Nephron (organoid): ENCODE results near the gene GFOD2.

Experiments used
- H3K27ac Mint-ChIP-seq, 3 experiments: 2 replicates each; pipeline ENCODE4 v1.8.0; 2020; ENCODE audit warnings: mixed read lengths in 3 of 3, mild to moderate bottlenecking in 2 of 3, moderate library complexity in 1 of 3
- H3K27me3 Mint-ChIP-seq: 2 replicates; pipeline ENCODE4 v1.8.0; 2021; ENCODE audit warnings: low read depth, mild to moderate bottlenecking, moderate library complexity, mixed read lengths
- H3K36me3 Mint-ChIP-seq: 2 replicates; pipeline ENCODE4 v1.8.0; 2020; ENCODE audit warnings: low read depth, mixed read lengths
- H3K4me1 Mint-ChIP-seq: 2 replicates; pipeline ENCODE4 v1.8.0; 2020; ENCODE audit warnings: mixed read lengths
- H3K4me3 Mint-ChIP-seq, 3 experiments: 2 replicates each; pipeline ENCODE4 v1.8.0; 2020; ENCODE audit warnings: mild to moderate bottlenecking in 3 of 3, mixed read lengths in 3 of 3, moderate library complexity in 2 of 3
- H3K9me3 Mint-ChIP-seq: 2 replicates; pipeline ENCODE4 v1.8.0; 2020; ENCODE audit warnings: mixed read lengths
- CTCF ChIP-seq, 3 experiments: fragments of 200-600 bp; sonication (generic); IDR thresholded peaks; one replicate each; pipeline ENCODE4 v1.5.0; 2021; ENCODE audit warnings: antibody characterized with exemption in 3 of 3; ENCODE audit not compliant: unreplicated experiment in 3 of 3

GFOD2 gene

DNA sequence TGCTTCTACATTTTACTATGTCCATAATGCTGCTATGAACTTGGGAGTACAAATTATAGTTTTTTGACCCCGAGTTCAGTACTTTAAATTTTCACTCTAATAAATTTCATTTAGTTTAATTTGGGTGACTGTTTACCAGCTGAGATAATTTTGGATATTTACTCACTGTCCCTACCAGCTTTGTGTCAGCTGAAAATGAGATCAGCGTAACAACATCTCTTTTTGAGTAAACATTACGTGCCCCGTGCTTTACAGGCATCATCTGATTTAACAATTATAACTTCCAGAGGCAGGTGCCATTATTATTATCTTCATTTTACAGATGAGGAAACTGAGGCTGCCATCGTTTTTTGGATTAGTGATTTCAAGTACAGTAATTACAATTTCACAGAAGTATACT is 15.0 kb downstream of the GFOD2 start:
- TF ChIP-seq CTCF (IDR thresholded peaks at IDR 0.05; ENCODE audit: unreplicated experiment in 3 of 3): no peak
- Mint-ChIP-seq H3K4me1 (peaks cover 10% of the 10 kb centered on the region), H3K4me3 (no peak overlapping the region), H3K27me3 (no peaks in the 10 kb centered on the region), H3K27ac (no peak overlapping the region), H3K36me3 (peaks cover 10% of the 10 kb centered on the region), H3K9me3 (no peaks in the 10 kb centered on the region)

GRCh38 chr16:67703626-67704025 is 15.5 kb downstream of the GFOD2 start:
- no peak for TF ChIP-seq CTCF (IDR thresholded peaks at IDR 0.05; ENCODE audit: unreplicated experiment in 3 of 3)
- H3K27me3 Mint-ChIP-seq: no peaks in the 10 kb centered on the region
- peaks cover 14% of the 10 kb centered on the region for H3K36me3 Mint-ChIP-seq
- no peak overlapping the region for H3K27ac Mint-ChIP-seq
- H3K4me3 Mint-ChIP-seq: no peak overlapping the region
- peaks cover 2% of the 10 kb centered on the region for H3K9me3 Mint-ChIP-seq
- peaks cover 10% of the 10 kb centered on the region for H3K4me1 Mint-ChIP-seq

DNA sequence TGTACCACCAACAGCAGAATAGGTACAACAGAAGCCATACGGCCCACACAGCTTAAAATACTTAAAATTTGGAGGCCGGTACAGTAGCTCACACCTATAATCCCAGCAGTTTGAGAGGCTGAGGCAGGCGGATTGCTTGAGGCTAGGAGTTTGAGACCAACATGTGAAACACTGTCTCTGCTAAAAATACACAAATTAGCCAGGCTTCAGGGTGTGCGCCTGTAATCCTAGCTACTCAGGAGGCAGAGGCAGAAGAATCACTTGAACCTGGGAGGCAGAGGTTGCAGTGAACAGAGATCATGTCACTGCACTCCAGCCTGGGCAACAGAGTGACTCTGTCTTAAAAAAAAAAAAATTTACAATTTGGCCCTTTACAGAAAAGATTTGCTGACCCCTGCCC is 17.0 kb downstream of the GFOD2 start:
- no peak for TF ChIP-seq CTCF (IDR thresholded peaks at IDR 0.05; ENCODE audit: unreplicated experiment in 3 of 3)
- no peak overlapping the region for H3K4me3 Mint-ChIP-seq
- H3K9me3 Mint-ChIP-seq: peaks cover 3% of the 10 kb centered on the region
- peaks cover 10% of the 10 kb centered on the region for H3K4me1 Mint-ChIP-seq
- H3K36me3 Mint-ChIP-seq: peaks cover 25% of the 10 kb centered on the region
- H3K27me3 Mint-ChIP-seq: no peaks in the 10 kb centered on the region
- no peak overlapping the region for H3K27ac Mint-ChIP-seq

- no peak for TF ChIP-seq CTCF (IDR thresholded peaks at IDR 0.05; ENCODE audit: unreplicated experiment in 3 of 3)
- H3K36me3 Mint-ChIP-seq: peaks cover 25% of the 10 kb centered on the region
- peaks cover 3% of the 10 kb centered on the region for H3K9me3 Mint-ChIP-seq
- H3K27ac Mint-ChIP-seq: no peak overlapping the region
- no peak overlapping the region for H3K4me3 Mint-ChIP-seq
- peaks cover 9% of the 10 kb centered on the region for H3K4me1 Mint-ChIP-seq
- H3K27me3 Mint-ChIP-seq: no peaks in the 10 kb centered on the region
Observed at GRCh38 chr16:67701420-67701819, 17.7 kb downstream of the GFOD2 start.

GRCh38 chr16:67699265-67699664 is 19.9 kb downstream of the GFOD2 start:
- H3K4me3 Mint-ChIP-seq: no peak overlapping the region
- peaks cover 3% of the 10 kb centered on the region for H3K9me3 Mint-ChIP-seq
- no peaks in the 10 kb centered on the region for H3K4me1 Mint-ChIP-seq
- TF ChIP-seq CTCF (IDR thresholded peaks at IDR 0.05; ENCODE audit: unreplicated experiment in 3 of 3): no peak
- no peak overlapping the region for H3K27ac Mint-ChIP-seq
- H3K27me3 Mint-ChIP-seq: no peaks in the 10 kb centered on the region
- peaks cover 22% of the 10 kb centered on the region for H3K36me3 Mint-ChIP-seq

DNA sequence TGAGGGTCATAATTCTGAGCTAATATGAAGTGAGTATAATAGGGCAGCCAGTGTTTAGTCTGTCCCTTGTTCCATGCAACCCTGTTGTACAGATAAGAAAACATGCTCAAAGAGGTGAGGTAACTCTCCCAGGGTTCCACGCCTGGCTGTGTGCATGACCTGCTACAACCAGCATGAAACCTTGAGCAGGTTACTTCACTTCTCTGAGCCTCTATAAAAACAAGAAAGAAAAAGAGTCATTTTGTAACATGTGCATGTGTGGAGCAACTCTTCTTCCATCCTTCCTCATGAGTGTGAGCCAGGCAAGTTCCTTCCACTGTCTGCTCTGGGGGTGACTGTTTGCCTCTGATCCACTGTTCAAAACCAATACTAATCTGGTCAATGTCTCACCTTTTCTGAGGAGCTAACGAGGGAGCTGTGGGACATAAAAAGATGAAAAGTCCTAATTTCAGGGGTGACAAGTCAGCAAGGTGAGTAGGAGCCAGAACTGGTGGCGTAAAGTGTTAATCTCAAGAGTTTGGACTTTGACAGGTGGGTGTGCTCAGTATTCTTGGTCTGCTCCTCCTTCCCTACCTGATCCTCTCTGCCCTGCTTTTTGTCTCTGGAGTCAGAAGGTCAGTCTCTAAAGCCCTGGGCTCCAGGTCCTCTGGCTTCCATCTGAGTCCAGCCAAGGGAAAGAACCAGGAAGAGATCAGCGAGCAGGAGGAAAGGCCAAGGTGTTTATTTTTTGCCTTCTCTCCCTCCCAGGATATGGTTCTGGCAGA is 21.5 kb downstream of the GFOD2 start:
- Mint-ChIP-seq H3K27me3 (no peaks in the 10 kb centered on the region), H3K9me3 (peaks cover 3% of the 10 kb centered on the region), H3K36me3 (peaks cover 22% of the 10 kb centered on the region), H3K27ac (no peak overlapping the region), H3K4me3 (no peak overlapping the region), H3K4me1 (no peaks in the 10 kb centered on the region)
- TF ChIP-seq CTCF (IDR thresholded peaks at IDR 0.05; ENCODE audit: unreplicated experiment in 3 of 3): no peak
